Upper lobe of left lung (tissue), 6 donors: ENCODE measurements around the gene CACNG7. TPM values are rescaled to one million over a fixed set of nuclear protein-coding genes. Genes with fewer than 3 reads are reported as not detected.

ENCODE experiments used
- ATAC-seq, 2 donors: fragments of 200-7000 bp; cut with Tn5 transposase; one replicate each; pipeline ENCODE4 v1.9.1; 2022; ENCODE audit warnings: mild to moderate bottlenecking in 2 of 2, moderate library complexity in 2 of 2; ENCODE audit not compliant: low FRiP score in 2 of 2
- DNase-seq, 2 donors: peaks; one replicate each; pipeline ENCODE4 v3.0.0-alpha.2; 2019 to 2020
- H3K27ac ChIP-seq, 4 donors: fragments of 200-600 bp; sonication (generic); one replicate each; pipeline ENCODE4 v1.5.1; 2016 to 2019
- H3K27me3 ChIP-seq, 4 donors: fragments of 200-600 bp; sonication (generic); one replicate each; pipeline ENCODE4 v1.5.1; 2017 to 2019
- H3K36me3 ChIP-seq, 4 donors: fragments of 200-600 bp; sonication (generic); one replicate each; pipeline ENCODE4 v1.5.1; 2016 to 2019
- H3K4me1 ChIP-seq, 4 donors: fragments of 200-600 bp; sonication (generic); one replicate each; pipeline ENCODE4 v1.5.1; 2018 to 2019
- H3K4me3 ChIP-seq, 4 donors: fragments of 200-600 bp; sonication (generic); one replicate each; pipeline ENCODE4 v1.5.1; 2017 to 2019; ENCODE audit warnings: mild to moderate bottlenecking in 2 of 4, moderate library complexity in 1 of 4
- H3K9me3 ChIP-seq, 4 donors: fragments of 200-600 bp; sonication (generic); one replicate each; pipeline ENCODE4 v1.5.1; 2018 to 2019
- EP300 ChIP-seq, 4 donors: sonication (generic); formaldehyde crosslinking; IDR thresholded peaks; one replicate each; pipeline ENCODE4 v1.5.1; 2017; ENCODE audit warnings: antibody characterized with exemption in 4 of 4, control low read depth in 2 of 4
- POLR2A ChIP-seq, 4 donors: fragments of 450-650 bp; IDR thresholded peaks; one replicate each; pipeline ENCODE4 v1.5.1; 2016 to 2017; ENCODE audit warnings: antibody characterized with exemption in 4 of 4, mild to moderate bottlenecking in 2 of 4
- POLR2AphosphoS5 ChIP-seq, 2 donors: sonication (generic); formaldehyde crosslinking; IDR thresholded peaks; one replicate each; pipeline ENCODE4 v1.5.1; 2017; ENCODE audit warnings: antibody characterized with exemption in 2 of 2
- WGBS, 2 donors: methylation state at CpG; one replicate each; pipeline ENCODE4 v1.1.5; 2017 to 2018; 5-methylcytosine and 5-hydroxymethylcytosine counted together
- total RNA-seq, 6 donors: library from RNA; depleted of rRNA in 4 of 6; stranded (reverse); fragments of >200 nt in 4 of 6; gene quantifications; one replicate each; pipeline versions ENCODE4 v1.1.0 to v1.2.1, GENCODE V29; 2016 to 2021
- TF ChIP-seq, protein P1 (sequence below), 6 experiments: fragments of 450-650 bp in 4 of 6; fragments of 200-600 bp in 2 of 6; sonication (generic) in 2 of 6; IDR thresholded peaks; one replicate each; pipeline ENCODE4 v1.5.1; 2016 to 2019; ENCODE audit warnings: antibody characterized with exemption in 6 of 6
- donor health status: DM: no; HTN: no; CAD: no; lungs with moderate emphysema.
- donor health status: DM: no; HTN: yes; CAD: no; lungs with severe emphysema.

CACNG7 gene
- total RNA-seq, 6 donors from 2014 or later: not detected

DNA sequence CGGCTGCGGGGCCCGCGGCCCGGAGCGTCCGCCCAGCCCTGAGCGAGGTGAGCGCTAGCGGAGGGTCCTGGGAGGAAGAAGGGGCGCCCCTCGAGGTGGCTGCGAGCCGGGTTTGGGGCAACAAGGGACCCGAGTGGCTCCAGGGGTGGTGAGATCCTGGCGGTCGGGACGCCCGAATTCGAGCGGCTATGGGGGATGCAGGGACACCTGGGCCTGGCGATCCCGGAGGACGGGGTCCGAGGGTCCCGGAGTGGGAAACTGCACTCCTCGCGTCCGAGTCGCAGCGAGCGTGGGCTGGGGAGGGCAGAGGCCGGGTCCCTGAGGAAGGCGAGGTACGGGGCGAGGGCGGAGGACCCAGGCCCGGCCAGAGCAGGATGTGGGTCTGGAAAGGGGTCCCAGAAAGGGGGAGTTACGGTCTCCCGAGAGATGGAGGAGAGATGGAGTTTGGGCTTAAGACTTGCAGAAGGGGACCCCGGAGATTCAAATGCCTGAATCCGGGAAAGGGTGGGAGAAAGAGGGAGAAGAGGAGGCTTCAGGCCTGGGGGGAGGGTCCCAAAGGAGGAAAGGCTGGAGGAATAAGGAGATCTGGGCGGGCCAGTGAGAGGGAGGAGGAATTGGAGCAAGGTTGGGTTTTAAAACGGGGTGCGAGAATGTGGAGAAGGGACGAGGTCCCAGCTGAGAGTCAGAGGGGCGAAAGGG is 542 bp downstream of the CACNG7 start:
- DNase-seq (no peak), ATAC-seq (no peak)
- no peak overlapping the region for H3K27ac ChIP-seq
- H3K4me1 ChIP-seq: peaks cover 8 to 33% (median 13%) of the 10 kb centered on the region in 4 donors
- H3K27me3 ChIP-seq: peaks cover 5 to 45% (median 27%) of the 10 kb centered on the region in 4 donors
- no peaks in the 10 kb centered on the region for H3K9me3 ChIP-seq
- no peak for TF ChIP-seq POLR2AphosphoS5 (IDR thresholded peaks at IDR 0.05)
- TF ChIP-seq EP300 (IDR thresholded peaks at IDR 0.05): no peak
- TF ChIP-seq, protein P1, sequence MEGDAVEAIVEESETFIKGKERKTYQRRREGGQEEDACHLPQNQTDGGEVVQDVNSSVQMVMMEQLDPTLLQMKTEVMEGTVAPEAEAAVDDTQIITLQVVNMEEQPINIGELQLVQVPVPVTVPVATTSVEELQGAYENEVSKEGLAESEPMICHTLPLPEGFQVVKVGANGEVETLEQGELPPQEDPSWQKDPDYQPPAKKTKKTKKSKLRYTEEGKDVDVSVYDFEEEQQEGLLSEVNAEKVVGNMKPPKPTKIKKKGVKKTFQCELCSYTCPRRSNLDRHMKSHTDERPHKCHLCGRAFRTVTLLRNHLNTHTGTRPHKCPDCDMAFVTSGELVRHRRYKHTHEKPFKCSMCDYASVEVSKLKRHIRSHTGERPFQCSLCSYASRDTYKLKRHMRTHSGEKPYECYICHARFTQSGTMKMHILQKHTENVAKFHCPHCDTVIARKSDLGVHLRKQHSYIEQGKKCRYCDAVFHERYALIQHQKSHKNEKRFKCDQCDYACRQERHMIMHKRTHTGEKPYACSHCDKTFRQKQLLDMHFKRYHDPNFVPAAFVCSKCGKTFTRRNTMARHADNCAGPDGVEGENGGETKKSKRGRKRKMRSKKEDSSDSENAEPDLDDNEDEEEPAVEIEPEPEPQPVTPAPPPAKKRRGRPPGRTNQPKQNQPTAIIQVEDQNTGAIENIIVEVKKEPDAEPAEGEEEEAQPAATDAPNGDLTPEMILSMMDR (IDR thresholded peaks at IDR 0.05): no peak
- no peak for TF ChIP-seq POLR2A (IDR thresholded peaks at IDR 0.05)
- H3K36me3 ChIP-seq: no peaks in the 10 kb centered on the region
- 1 to 5% methylated on average over 21 to 40 of the region's 47 CpGs for WGBS, 2 donors
- no peak overlapping the region for H3K4me3 ChIP-seq

DNA sequence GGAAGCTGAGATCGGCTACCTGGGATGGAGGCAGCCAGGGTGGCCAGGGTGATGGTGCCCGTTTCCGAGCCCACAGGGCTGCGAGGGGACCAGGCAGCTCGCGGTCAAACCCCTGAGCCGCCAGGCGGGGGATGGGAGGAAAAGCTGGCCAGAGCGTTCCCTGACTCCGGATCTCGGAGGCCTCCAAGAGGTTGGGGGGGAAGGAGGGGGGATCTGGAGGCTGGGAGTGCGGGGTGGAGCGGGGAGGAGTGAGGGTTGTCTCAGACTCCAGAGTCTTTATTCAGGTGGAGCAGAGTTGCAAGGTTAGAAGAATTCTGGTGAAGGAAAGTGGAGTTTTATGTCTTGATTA is 1.1 kb downstream of the CACNG7 start:
- 1% methylated on average over 8 to 13 of the region's 13 CpGs for WGBS, 2 donors
- TF ChIP-seq, protein P1 (IDR thresholded peaks at IDR 0.05): no peak
- no peak for TF ChIP-seq EP300 (IDR thresholded peaks at IDR 0.05)
- TF ChIP-seq POLR2AphosphoS5 (IDR thresholded peaks at IDR 0.05): no peak
- TF ChIP-seq POLR2A (IDR thresholded peaks at IDR 0.05): no peak
- Histone ChIP-seq H3K4me3 (no peak overlapping the region), H3K27me3 (peaks cover 5 to 45% (median 27%) of the 10 kb centered on the region in 4 donors), H3K9me3 (no peaks in the 10 kb centered on the region), H3K27ac (no peak overlapping the region), H3K4me1 (peaks cover 8 to 33% (median 13%) of the 10 kb centered on the region in 4 donors), H3K36me3 (no peaks in the 10 kb centered on the region)
- no peak for DNase-seq
- no peak for ATAC-seq

DNA sequence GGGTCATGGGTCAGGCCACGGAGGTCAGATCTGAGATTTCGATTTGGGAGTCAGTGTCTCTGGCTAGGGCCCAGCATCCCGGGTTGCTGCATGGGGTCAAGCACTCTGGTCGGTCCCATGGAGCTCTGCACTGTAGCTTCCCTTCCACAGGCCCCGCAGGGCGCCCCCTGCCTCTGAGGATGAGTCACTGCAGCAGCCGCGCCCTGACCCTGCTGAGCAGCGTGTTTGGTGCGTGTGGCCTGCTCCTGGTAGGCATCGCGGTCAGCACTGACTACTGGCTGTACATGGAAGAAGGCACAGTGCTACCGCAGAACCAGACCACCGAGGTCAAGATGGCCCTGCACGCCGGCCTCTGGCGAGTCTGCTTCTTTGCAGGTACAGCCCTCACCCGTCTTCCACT is 3.6 kb downstream of the CACNG7 start:
- no peak for TF ChIP-seq EP300 (IDR thresholded peaks at IDR 0.05)
- TF ChIP-seq POLR2A (IDR thresholded peaks at IDR 0.05): no peak
- no peak for TF ChIP-seq POLR2AphosphoS5 (IDR thresholded peaks at IDR 0.05)
- TF ChIP-seq, protein P1 (IDR thresholded peaks at IDR 0.05): peak in 1 of 6 experiments; percentile 8
- Histone ChIP-seq H3K4me1 (peaks cover 8 to 20% (median 10%) of the 10 kb centered on the region in 4 donors), H3K27me3 (peaks cover 5 to 29% (median 19%) of the 10 kb centered on the region in 4 donors), H3K27ac (no peak overlapping the region), H3K36me3 (no peaks in the 10 kb centered on the region), H3K4me3 (no peak overlapping the region), H3K9me3 (no peaks in the 10 kb centered on the region)
- ATAC-seq (no peak), DNase-seq (no peak)
- WGBS, 2 donors: 73 to 74% methylated on average over 3 to 15 of the region's 18 CpGs

DNA sequence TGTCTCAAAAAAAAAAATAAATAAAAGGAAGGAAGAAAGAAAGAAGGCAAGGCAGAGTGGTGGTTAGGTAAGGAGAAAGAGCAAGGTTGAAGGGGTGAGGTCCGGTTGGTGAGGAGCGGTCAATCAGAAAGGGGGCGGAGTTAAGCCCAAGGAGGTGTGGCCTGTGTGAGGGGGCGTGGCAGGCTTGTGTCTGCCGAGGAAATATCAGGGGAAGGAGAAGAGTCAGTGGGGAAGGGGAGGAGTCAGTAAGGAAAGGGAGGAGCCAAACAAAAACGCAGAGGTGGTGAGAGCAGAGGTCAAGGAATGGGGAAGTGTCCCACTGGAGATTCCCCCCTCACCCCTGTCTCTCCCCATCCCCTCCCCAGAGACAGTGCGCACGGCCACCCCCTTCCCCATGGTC is 5.9 kb downstream of the CACNG7 start:
- Histone ChIP-seq H3K27me3 (peaks cover 0 to 6% (median 3%) of the 10 kb centered on the region in 4 donors), H3K4me1 (no peaks in the 10 kb centered on the region), H3K27ac (no peak overlapping the region), H3K4me3 (no peak overlapping the region), H3K9me3 (no peaks in the 10 kb centered on the region), H3K36me3 (no peaks in the 10 kb centered on the region)
- ATAC-seq (no peak), DNase-seq (no peak)
- 60% methylated on average over 8 of the region's 8 CpGs for WGBS, 2 donors
- TF ChIP-seq EP300 (IDR thresholded peaks at IDR 0.05) (no peak), POLR2AphosphoS5 (IDR thresholded peaks at IDR 0.05) (no peak), POLR2A (IDR thresholded peaks at IDR 0.05) (no peak)
- TF ChIP-seq, protein P1 (IDR thresholded peaks at IDR 0.05): no peak

DNA sequence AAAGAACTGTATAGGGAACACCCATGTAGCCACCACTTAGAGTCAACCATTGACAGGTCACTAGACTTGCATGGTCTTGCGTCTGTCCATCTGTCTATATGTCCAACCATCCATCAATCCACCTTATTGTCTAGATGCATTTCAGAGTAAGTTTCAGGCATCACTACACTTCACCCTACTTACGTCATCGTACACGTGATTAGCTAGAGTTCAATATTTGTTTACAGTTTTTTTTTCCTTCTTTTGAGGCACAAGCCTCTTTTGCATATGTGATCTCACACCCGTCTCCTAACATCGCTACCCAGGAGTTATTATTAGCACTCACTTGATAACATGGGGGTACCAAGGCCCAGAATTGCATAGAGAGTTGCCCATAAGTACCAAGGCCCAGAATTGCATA is 6.9 kb downstream of the CACNG7 start:
- Histone ChIP-seq H3K9me3 (no peaks in the 10 kb centered on the region), H3K36me3 (no peaks in the 10 kb centered on the region), H3K27me3 (no peaks in the 10 kb centered on the region), H3K4me3 (no peak overlapping the region), H3K4me1 (no peaks in the 10 kb centered on the region), H3K27ac (no peak overlapping the region)
- 65 to 67% methylated on average over 6 of the region's 6 CpGs for WGBS, 2 donors
- TF ChIP-seq POLR2A (IDR thresholded peaks at IDR 0.05): no peak
- TF ChIP-seq POLR2AphosphoS5 (IDR thresholded peaks at IDR 0.05): no peak
- TF ChIP-seq, protein P1 (IDR thresholded peaks at IDR 0.05): no peak
- no peak for TF ChIP-seq EP300 (IDR thresholded peaks at IDR 0.05)
- ATAC-seq (no peak), DNase-seq (no peak)
